GM18873 (cell line): ENCODE results near the gene LIN37.
"Not testable (repeated sequence)": the region's sequence is repeated elsewhere in the genome, so short reads cannot be mapped to it uniquely, and the experiment has no call there.

Source experiments
- ATAC-seq: cut with Tn5 transposase; IDR thresholded peaks from one replicate; pipeline ENCODE4 v1.9.1; 2021; ENCODE audit warnings: mild to moderate bottlenecking, moderate library complexity, moderate number of reproducible peaks; ENCODE audit not compliant: unreplicated experiment, low FRiP score

Gene LIN37

DNA sequence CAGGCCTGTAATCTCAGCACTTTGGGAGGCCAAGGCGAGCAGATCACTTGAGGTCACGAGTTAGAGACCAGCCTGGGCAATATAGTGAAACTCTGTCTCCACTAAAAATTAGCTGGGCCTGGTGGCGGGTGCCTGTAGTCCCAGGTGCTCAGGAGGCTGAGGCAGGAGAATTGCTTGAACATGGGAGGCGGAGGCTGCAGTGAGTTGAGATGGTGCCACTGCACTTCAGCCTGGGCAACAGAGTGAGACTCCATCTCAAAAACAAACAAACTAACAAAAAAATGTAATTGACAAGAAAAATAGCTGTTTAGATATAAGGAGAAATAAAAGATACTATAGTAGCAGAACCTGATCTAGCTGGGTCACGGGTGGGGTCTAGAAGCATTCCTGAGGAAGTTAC is 24.0 kb downstream of the LIN37 start:
- not testable (repeated sequence) for ATAC-seq

DNA sequence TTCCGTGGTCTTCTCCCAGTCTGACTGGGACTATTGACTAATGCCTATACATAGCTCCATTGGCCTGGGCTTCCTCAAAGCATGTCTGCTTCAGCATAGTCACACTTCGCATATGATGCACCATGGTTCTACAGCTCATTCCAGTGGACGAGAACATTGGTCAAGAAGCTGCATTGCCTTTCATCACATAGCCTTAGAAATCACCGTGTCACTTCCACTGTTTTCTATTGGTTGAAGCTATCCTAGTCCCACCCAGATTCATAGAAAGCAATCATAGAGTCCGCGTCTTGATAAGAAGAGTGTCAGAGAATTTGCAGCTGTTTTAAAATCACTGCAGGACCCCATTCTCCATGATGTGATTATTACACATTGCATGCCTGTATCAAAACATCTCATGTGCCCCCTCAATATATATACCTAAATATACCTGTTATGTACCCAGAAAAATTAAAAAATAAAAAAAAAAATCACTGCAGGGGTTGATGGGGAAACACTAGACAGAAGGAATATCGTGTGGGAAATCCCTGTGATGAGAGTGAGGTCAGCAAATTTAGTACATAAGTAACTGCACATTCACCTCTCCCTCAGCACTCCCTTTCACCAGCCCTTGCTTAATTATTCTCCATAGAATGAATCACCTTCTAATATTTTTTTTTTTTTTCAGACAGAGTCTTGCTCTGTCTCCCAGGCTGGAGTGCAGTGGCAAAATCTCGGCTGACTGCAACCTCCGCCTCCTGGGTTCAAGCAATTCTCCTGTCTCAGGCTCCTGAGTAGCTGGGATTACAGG is 24.8 kb downstream of the LIN37 start:
- ATAC-seq: no peak

DNA sequence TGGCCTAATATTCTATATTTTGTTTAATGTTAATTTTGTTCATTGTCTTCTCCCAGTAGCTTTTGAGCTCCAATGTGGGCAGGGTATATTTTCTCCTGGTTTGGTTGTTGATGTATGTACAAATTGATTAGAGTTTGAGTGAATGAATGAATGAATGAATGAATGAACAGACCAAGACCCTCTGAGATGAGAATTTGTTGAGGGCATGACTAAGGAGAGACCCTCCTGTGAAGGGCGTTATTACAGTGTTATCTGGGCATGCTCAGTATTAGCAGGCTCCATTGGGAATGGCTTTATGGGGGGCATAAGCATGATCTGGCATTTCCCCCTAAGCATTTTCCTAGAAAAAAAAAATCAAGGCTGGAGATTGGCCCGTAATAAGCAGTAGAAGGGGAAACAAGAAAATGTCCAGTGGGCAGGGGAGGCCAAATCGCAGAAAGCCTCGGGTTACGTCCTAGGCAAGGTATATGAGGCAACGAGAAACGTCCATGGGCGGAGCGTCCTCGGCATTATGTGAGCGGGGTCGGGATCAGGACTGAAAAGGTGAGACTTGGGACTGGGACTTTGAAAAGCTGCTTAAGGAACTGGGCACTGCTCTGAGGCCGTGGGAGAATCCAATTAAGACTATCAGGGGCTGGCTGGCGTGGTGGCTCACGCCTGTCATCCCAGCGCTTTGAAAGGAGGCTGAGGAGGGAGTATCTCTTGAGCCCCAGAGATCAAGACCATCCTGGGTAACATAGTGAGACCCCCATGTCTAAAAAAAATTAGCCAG is 26.1 kb downstream of the LIN37 start:
- no peak for ATAC-seq

DNA sequence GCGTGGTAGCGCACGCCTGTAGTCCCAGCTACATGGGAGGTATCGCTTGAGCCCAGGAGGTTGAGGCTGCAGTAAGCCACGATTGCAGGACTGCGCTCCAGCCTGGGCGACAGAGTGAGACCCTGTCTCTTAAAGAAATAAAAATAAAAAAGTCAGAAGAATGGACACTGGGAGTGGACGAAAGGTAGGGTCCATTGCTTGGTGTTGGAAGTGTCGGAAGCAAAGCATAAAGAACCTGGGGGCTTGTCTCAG is 26.6 kb downstream of the LIN37 start:
- ATAC-seq: no peak

DNA sequence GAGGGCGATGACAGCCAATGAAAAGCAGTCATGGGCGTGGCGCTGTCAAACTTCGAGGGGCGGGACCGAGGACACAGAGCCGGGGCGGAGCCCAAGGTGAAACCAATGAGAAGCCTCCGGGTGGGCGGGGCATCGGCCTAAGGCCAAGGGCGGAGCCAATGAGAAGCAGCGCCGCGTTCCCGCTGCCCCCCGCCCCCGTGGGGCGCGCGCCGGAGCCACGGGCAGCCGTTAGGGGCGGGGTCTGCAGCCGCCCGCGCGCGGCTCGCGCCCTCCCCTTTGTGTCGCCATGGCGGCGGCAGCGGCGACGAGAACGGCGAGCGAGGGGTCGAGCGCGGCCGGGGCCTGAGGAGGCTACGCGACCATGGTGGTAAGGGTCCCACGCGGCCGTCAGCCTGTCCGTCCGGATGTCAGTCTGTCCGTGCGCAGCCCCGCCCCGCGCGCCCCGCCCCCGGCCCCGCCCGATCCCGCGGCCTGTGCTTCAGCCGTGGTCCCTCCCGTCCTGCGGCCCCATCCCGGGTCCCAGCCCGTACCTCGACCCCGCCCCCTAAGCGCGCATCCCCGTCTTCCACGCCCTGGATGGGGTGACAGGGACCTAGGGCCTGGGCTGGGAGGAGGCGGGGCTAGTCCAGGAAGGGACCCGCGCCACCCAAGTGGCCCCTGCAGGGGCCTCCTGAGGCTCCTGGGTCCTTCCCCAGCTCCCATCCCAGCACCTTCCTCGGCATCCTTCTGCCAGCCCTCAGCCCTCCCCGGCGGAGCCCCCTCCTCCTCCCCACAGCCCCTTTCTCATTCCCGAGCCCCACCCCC is 27.1 kb downstream of the LIN37 start, which contains the start of gene ARHGAP33:
Gene ARHGAP33, plus strand, starts transcription at position 267 of the 804 bp plus-strand sequence. Its CDS starts 95 bp downstream, at position 362.
- peak; percentile 84 for ATAC-seq

DNA sequence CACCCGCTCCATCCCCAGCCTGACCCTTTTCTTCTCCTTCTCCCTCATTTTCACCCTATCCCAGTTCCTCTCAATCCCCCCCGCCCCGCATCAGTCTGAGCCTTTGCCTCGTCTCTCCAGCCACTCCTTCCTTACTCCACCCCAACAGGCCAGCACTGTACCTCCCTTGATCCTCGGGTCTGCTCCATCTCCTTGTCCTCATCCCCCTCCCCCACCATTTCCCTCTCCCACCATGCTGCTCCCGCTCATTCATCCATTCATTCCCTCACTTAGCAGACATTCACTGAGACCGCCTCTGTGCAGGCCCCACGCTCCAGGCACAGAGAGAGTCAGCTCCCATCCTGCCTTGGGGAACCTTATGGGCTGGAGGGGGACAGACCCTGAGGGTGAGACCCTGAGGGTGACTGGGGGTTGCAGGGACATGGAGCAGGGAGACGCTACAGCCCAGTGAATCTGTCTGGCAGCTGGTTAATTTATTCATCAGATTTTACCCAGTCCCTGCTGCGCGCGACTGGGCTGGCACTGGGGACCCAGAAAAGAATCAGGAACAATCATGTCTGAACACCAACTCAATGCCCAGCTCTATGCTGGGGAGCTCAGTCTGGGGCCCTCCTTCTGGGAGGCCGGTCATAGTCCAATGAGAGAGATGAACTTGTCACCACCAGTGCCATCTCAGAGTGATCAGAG is 27.9 kb downstream of the LIN37 start:
- ATAC-seq: no peak

DNA sequence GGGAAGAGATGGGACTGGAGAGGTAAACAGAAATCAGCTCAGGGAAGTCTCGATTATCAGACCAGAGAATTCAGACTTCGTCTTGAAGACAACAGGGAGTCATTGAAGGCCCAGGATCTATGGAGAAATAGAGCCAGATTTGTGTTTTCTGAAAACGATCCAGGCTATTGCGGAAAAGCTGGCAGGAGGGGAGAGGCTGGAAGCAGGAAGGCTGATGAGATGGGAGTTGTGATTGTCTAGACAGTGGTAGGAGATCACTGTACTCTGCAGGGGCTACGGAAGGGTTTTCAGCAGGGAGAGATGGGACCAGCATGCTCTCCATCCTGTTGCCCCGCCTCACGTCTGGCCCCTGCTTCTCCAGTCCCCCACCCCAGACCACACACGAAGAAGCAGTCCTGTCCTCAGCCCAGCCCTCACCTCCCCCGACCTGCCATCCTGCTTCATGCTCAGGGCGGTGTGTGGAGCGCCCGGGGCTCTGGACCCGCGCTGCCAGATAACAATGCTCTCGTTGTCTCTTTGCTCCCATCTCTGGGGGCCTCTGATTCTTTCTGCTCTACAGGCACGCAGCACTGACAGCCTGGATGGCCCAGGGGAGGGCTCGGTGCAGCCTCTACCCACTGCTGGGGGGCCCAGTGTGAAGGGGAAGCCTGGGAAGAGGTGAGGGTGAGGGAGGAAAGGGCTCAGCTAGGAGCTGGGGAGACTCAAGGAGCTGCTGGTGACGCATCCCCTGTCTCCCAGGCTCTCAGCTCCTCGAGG is 28.9 kb downstream of the LIN37 start:
- no peak for ATAC-seq

DNA sequence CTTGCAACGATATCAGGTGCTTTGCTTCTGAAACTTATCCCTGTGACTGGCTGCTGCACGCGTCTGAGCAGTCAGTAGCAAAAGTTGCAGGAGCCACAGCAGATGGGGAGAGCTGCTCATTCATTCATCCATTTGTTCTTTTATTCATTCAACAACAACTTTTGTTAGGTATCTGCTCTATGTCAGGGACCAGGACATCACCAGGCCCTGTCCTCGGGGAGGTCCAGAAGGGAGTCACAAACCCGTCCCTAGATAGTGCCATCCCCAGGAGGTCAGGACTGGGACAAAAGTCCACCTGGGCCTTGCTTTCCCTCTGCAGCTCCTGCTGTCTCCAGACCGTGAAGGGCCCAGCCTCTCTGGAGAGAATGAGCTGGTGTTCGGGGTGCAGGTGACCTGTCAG is 29.6 kb downstream of the LIN37 start:
- ATAC-seq: no peak

DNA sequence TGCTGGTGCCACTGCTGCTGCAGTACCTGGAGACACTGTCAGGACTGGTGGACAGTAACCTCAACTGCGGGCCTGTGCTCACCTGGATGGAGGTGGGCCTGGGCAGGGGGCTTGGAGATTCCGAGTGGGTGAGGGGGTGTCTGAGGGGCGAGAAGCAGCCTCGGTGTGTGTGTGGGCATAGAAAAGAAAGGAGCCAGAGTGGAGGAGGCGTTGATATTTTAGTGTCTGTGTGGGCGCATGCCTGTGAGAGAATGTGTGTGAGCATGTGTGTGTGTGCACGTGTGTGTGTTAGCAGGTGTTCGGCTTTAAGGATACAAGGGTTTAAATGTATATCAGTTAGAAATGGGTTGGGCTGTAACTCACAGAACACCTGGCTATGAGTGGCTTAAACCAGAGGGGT is 30.7 kb downstream of the LIN37 start:
- ATAC-seq: no peak

DNA sequence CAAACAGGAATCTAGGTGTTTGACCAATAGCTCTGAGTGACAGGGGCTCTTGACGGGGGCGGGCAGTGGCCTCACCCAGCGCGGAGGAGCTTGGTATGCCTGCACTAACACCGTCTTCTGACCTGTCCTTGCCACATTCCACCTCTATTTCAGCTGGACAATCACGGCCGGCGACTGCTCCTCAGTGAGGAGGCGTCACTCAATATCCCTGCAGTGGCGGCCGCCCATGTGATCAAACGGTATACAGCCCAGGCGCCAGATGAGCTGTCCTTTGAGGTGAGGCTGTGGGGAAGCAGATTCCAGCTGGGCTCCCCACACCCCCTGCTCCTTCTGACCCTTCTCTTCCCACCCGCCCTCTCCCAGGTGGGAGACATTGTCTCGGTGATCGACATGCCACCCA is 31.7 kb downstream of the LIN37 start:
- no peak for ATAC-seq

DNA sequence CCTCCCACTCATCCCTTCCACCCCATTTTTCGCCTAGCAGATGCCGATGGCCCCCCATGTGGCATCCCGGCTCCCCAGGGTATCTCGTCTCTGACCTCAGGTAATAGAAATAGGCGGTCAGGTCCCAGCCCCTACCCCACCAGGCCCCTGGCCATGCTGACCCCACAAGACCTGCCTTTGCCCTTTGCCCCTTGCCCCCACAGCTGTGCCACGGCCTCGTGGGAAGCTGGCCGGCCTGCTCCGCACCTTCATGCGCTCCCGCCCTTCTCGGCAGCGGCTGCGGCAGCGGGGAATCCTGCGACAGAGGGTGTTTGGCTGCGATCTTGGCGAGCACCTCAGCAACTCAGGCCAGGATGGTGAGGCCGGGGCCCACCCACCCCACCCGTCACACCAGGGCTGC is 32.3 kb downstream of the LIN37 start:
- ATAC-seq: no peak

DNA sequence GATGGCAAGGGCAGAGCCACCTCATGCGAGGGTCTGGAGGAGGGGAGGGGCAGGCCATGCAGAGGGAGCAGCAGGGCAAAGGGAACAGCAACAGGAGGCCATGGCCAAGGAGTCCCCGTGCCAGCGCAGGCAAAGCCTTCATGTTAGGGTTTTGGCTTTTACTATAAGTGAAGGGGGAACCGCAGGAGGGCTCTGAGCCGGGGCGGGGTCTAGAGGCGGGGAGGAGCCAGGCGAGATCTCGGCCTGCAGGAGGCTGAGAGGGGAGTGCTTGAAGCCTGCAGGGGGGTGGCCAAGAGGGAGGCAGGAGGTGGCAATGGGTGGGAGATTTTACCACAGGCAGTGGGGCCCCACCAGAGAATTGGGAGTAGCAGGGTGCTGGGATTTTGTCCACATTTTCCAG is 33.3 kb downstream of the LIN37 start:
- ATAC-seq: no peak

DNA sequence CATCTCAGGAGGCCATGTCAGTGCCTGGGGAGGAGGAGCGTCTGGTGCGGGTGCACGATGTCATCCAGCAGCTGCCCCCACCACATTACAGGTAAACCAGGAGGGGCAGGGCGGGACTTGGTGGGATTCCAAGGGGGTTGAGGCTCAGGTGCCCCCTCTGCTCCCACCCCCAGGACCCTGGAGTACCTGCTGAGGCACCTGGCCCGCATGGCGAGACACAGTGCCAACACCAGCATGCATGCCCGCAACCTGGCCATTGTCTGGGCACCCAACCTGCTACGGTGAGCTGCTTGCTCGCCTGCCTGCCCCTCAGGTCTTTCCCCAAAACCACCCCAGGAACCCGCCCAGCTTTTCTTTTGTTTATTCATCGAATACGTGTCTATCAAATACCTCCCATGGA is 34.2 kb downstream of the LIN37 start:
- no peak for ATAC-seq

DNA sequence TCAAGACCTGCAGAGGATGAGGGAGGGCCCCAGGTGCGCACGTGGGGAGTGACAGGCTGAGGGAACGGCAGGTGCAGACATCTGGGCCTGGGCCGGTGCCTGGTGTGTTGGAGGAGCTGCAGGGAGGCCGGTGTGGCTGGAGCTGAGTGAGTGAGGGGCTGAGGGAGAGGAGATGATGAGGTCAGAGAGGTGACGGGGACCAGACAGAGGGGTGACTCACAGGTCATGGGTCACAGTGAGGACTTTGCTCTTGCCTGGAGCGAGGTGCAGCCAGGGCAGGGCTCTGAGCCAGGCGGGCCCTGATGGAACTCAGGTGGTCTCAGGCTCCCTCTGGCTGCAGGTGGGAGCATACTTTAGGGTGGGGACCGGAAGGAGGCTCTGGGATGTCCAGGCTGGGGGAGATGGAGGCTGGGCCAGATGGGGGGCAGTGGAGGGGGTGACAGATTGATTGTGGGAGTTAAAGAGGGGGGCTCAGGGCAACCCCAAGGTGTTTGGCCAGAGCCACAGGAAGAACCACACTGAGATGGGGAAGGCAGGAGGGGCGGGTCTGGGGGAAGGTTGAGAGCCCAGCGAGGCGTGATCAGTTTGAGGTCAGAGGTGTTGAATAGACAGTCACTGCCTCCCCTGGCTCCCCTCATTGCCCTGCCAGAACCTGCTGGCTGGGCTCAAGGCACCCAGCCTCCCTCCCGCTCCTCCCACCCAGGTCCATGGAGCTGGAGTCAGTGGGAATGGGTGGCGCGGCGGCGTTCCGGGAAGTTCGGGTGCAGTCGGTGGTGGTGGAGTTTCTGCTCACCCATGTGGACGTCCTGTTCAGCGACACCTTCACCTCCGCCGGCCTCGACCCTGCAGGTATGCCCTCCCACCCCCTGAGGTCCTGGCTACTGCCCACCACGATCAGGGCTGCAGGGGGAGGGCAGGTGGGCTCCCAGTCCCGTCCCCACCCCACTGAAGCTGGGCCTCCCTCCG is 35.4 kb downstream of the LIN37 start:
- ATAC-seq: no peak

DNA sequence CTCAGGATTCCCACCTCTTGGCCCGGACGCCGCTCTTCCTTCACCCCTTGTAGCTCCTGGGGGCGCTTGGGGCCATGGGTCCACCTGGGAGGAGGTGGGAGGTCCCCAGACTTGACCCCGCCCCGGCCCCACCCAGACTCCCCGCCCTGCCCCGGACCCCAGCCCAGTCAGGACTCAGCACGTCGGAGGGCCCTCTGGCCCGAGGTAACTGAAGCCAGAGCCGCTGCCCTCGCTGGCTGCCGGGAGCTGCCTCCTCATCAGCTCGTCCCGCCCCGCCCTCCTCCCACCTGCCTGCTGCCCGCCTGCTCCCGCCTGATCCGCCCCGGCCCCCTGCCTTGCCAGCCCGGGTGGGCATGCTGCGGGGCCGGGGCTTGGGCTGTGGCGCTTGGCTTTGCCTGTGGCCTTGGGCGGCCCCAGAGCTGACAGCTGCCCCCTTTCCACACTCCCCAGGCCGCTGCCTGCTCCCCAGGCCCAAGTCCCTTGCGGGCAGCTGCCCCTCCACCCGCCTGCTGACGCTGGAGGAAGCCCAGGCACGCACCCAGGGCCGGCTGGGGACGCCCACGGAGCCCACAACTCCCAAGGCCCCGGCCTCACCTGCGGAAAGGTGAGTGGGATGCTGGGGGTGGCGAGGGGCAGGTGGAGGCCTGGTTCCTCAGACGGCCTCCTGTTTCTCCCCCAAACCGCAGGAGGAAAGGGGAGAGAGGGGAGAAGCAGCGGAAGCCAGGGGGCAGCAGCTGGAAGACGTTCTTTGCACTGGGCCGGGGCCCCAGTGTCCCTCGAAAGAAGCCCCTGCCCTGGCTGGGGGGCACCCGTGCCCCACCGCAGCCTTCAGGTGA is 36.3 kb downstream of the LIN37 start:
- no peak for ATAC-seq

DNA sequence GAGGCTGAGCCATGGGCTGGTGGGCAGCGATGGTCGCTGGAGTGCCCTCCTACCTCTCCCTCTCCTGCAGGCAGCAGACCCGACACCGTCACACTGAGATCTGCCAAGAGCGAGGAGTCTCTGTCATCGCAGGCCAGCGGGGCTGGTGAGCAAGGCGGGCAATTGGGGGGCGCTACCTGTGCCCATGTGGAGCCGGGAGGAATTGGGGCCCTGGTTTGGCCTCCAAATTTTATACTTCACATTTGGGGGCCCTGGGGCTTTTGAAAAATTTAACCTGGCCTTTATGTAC is 36.9 kb downstream of the LIN37 start:
- ATAC-seq: no peak

DNA sequence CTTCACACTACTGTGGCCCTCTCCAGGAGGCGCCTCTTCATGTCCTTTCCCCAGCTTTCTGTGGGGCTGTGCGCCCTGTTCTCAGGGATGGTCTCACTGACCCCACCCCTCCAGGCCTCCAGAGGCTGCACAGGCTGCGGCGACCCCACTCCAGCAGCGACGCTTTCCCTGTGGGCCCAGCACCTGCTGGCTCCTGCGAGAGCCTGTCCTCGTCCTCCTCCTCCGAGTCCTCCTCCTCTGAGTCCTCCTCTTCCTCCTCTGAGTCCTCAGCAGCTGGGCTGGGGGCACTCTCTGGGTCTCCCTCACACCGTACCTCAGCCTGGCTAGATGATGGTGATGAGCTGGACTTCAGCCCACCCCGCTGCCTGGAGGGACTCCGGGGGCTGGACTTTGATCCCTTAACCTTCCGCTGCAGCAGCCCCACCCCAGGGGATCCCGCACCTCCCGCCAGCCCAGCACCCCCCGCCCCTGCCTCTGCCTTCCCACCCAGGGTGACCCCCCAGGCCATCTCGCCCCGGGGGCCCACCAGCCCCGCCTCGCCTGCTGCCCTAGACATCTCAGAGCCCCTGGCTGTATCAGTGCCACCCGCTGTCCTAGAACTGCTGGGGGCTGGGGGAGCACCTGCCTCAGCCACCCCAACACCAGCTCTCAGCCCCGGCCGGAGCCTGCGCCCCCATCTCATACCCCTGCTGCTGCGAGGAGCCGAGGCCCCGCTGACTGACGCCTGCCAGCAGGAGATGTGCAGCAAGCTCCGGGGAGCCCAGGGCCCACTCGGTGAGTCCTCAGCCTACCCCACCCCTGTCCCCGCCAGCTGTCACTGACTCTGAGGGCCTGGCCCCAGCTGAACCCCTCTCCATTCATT is 38.2 kb downstream of the LIN37 start:
- ATAC-seq: no peak
